CD4-positive, alpha-beta T cell treated with Interleukin-2 at 100 ng/mL for 4 hours (primary cell): ENCODE measurements around the gene TRIM22.
"Not testable (repeated sequence)": the region's sequence is repeated elsewhere in the genome, so short reads cannot be mapped to it uniquely, and the experiment has no call there.

Experiments
- DNase-seq: peaks from one replicate; pipeline ENCODE4 v3.0.0-alpha.2; 2020; ENCODE audit warnings: low spot score

The TRIM22 gene

GRCh38 chr11:5689551-5689983, at the start of gene TRIM22:
TSS of gene TRIM22 (plus strand) at chr11:5689790. CDS start at chr11:5696233, 6,443 bp downstream.
- DNase-seq = peak; percentile 85

- DNase-seq = no peak
Measured at GRCh38 chr11:5639953-5640352, 49.6 kb upstream of the TRIM22 start.

GRCh38 chr11:5643585-5643984, 46.0 kb upstream of the TRIM22 start:
- no peak for DNase-seq

GRCh38 chr11:5646139-5646538, 43.5 kb upstream of the TRIM22 start:
- DNase-seq = no peak

- no peak for DNase-seq
Measured at GRCh38 chr11:5655474-5655873, 34.1 kb upstream of the TRIM22 start.

GRCh38 chr11:5656956-5657355, 32.6 kb upstream of the TRIM22 start:
- not testable (repeated sequence) for DNase-seq

- DNase-seq = no peak
Measured at GRCh38 chr11:5658318-5658717, 31.3 kb upstream of the TRIM22 start.

GRCh38 chr11:5663511-5663910, 26.1 kb upstream of the TRIM22 start:
- no peak for DNase-seq

GRCh38 chr11:5665051-5665570, 24.5 kb upstream of the TRIM22 start:
- DNase-seq = no peak

- DNase-seq = no peak
Measured at GRCh38 chr11:5665746-5666401, 23.7 kb upstream of the TRIM22 start.

GRCh38 chr11:5666402-5666793, 23.2 kb upstream of the TRIM22 start:
- DNase-seq = no peak

GRCh38 chr11:5671831-5672230, 17.8 kb upstream of the TRIM22 start:
- DNase-seq = no peak

- no peak for DNase-seq
Measured at GRCh38 chr11:5674391-5674790, 15.2 kb upstream of the TRIM22 start.

- no peak for DNase-seq
Measured at GRCh38 chr11:5679811-5680210, 9.8 kb upstream of the TRIM22 start.

GRCh38 chr11:5682890-5683441, 6.6 kb upstream of the TRIM22 start:
- not testable (repeated sequence) for DNase-seq

- DNase-seq = peak; percentile 44
Measured at GRCh38 chr11:5683620-5684019, 6.0 kb upstream of the TRIM22 start.

GRCh38 chr11:5684036-5684645, 5.4 kb upstream of the TRIM22 start:
- no peak for DNase-seq

GRCh38 chr11:5684646-5685362, 4.8 kb upstream of the TRIM22 start, which contains the start of gene TRIM5:
TSS of gene TRIM5 (minus strand) at chr11:5685074. CDS start at chr11:5680177, 4,897 bp downstream.
- DNase-seq = peak; percentile 84

GRCh38 chr11:5686426-5686825, 3.2 kb upstream of the TRIM22 start:
- DNase-seq = no peak

GRCh38 chr11:5688482-5688881, 1.1 kb upstream of the TRIM22 start:
- no peak for DNase-seq

GRCh38 chr11:5690216-5690615, 626 bp downstream of the TRIM22 start:
- no peak for DNase-seq

GRCh38 chr11:5690736-5691135, 1.1 kb downstream of the TRIM22 start:
- DNase-seq = no peak
